GM12891 (cell line): ENCODE results near the gene PELI1.

Source experiments
- PAX5 ChIP-seq: IDR thresholded peaks from 2 replicates; pipeline ENCODE4 v1.6.1; 2011; ENCODE audit warnings: low read length, moderate library complexity, mild to moderate bottlenecking; ENCODE audit not compliant: insufficient read depth, severe bottlenecking
- POLR2A ChIP-seq: IDR thresholded peaks from 2 replicates; pipeline ENCODE4 v1.6.1; 2011; ENCODE audit warnings: low read depth, low read length, control low read depth
- POLR2AphosphoS5 ChIP-seq: IDR thresholded peaks from 2 replicates; pipeline ENCODE4 v1.6.1; 2011; ENCODE audit warnings: low read depth, low read length, control low read depth
- POU2F2 ChIP-seq: IDR thresholded peaks from 2 replicates; pipeline ENCODE4 v1.6.1; 2011; ENCODE audit warnings: low read depth, mild to moderate bottlenecking, control low read depth, low read length, moderate library complexity
- TAF1 ChIP-seq: IDR thresholded peaks from 2 replicates; pipeline ENCODE4 v1.6.1; 2011; ENCODE audit warnings: low read depth, low read length, control low read depth

DNA sequence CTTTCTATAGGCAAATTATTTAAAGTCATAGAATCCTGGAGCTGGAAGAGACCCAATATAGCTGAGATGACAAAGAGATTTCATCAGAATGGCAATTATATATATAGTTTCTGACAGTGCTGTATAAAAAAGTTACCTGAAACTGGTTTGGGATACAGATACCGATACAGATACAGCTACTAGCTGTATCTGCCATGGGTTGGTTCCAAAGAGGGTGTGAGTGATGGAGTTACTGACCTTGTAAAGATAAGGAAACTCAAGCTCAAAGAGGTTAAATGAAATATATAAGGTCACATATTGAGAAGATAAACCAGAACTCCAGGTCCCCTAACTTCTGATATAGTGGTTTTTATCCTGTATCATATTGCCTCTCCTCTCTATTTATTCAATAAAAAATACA lies 10.9 kb downstream of the PELI1 start:
- TF ChIP-seq POLR2AphosphoS5 (no peak), POLR2A (no peak), TAF1 (no peak), POU2F2 (no peak), PAX5 (no peak)
